Type B pancreatic cell (in vitro differentiated cells): ENCODE measurements around the gene QRFP. TPM values are rescaled to one million over a fixed set of nuclear protein-coding genes. Genes with fewer than 3 reads are reported as not detected.

Experiments used
- DNase-seq: peaks from one replicate; pipeline ENCODE4 v3.0.0; 2021; ENCODE audit warnings: mixed read lengths; ENCODE audit not compliant: unreplicated experiment; ENCODE audit errors: extremely low spot score
- H3K27ac Mint-ChIP-seq: 2 replicates; pipeline ENCODE4 v1.8.0; 2021; ENCODE audit warnings: mild to moderate bottlenecking, mixed read lengths
- H3K27me3 Mint-ChIP-seq: 2 replicates; pipeline ENCODE4 v1.8.0; 2021; ENCODE audit warnings: mixed read lengths
- H3K36me3 Mint-ChIP-seq: 2 replicates; pipeline ENCODE4 v1.8.0; 2021; ENCODE audit warnings: mixed read lengths
- H3K4me1 Mint-ChIP-seq: one replicate; pipeline ENCODE4 v1.8.0; 2021; ENCODE audit warnings: mixed read lengths; ENCODE audit not compliant: unreplicated experiment
- H3K4me3 Mint-ChIP-seq: 2 replicates; pipeline ENCODE4 v1.8.0; 2021; ENCODE audit warnings: mild to moderate bottlenecking, mixed read lengths
- H3K9me3 Mint-ChIP-seq: 2 replicates; pipeline ENCODE4 v1.8.0; 2021; ENCODE audit warnings: mixed read lengths
- CTCF ChIP-seq: fragments of 200-600 bp; sonication (generic); conservative IDR thresholded peaks from 2 replicates; pipeline ENCODE4 v1.5.0; 2021; ENCODE audit warnings: antibody characterized with exemption, mild to moderate bottlenecking
- total RNA-seq: library from RNA; stranded (reverse); gene quantifications from 2 replicates; pipeline ENCODE4 v1.2.1, GENCODE V29; 2021; ENCODE audit warnings: low replicate concordance

QRFP gene
- total RNA-seq, 1 donor from 2014 or later: not detected

- H3K4me1 Mint-ChIP-seq: peaks cover 24% of the 10 kb centered on the region
- H3K4me3 Mint-ChIP-seq: peak overlapping the region; percentile 41
Observed at GRCh38 chr9:130935648-130936271, 39.1 kb upstream of the QRFP start.

GRCh38 chr9:130934702-130935647, 38.4 kb upstream of the QRFP start:
- Mint-ChIP-seq H3K27ac (peak overlapping the region; percentile 35), H3K9me3 (no peaks in the 10 kb centered on the region), H3K4me3 (peak overlapping the region; percentile 51), H3K27me3 (peaks cover 53% of the 10 kb centered on the region), H3K4me1 (peaks cover 24% of the 10 kb centered on the region), H3K36me3 (no peaks in the 10 kb centered on the region)
- no peak for DNase-seq
- no peak for TF ChIP-seq CTCF

More at GRCh38 chr9:130935648-130936271, 39.1 kb upstream of the QRFP start:
- Mint-ChIP-seq H3K9me3 (no peaks in the 10 kb centered on the region), H3K27ac (no peak overlapping the region), H3K36me3 (no peaks in the 10 kb centered on the region), H3K27me3 (peaks cover 60% of the 10 kb centered on the region)
- DNase-seq: no peak
- TF ChIP-seq CTCF: no peak

- DNase-seq: no peak
- Mint-ChIP-seq H3K27me3 (peaks cover 53% of the 10 kb centered on the region), H3K4me1 (peaks cover 24% of the 10 kb centered on the region), H3K36me3 (no peaks in the 10 kb centered on the region), H3K4me3 (no peak overlapping the region), H3K9me3 (no peaks in the 10 kb centered on the region), H3K27ac (no peak overlapping the region)
- TF ChIP-seq CTCF: no peak
Observed at GRCh38 chr9:130934246-130934645, 37.6 kb upstream of the QRFP start.

- Mint-ChIP-seq H3K36me3 (no peaks in the 10 kb centered on the region), H3K27ac (no peak overlapping the region), H3K27me3 (peaks cover 49% of the 10 kb centered on the region), H3K4me3 (peak overlapping the region; percentile 28), H3K4me1 (peaks cover 24% of the 10 kb centered on the region), H3K9me3 (no peaks in the 10 kb centered on the region)
- DNase-seq: no peak
- no peak for TF ChIP-seq CTCF
Observed at GRCh38 chr9:130933114-130934046, 36.8 kb upstream of the QRFP start.
